HepG2 (cell line): ENCODE results near the gene COA7.

ENCODE experiments used
- CTCF ChIP-seq: sonication (generic); formaldehyde crosslinking; IDR thresholded peaks from 2 replicates; pipeline ENCODE4 v1.5.0; 2020; ENCODE audit warnings: mild to moderate bottlenecking, missing genetic modification reagents, moderate library complexity
- EHMT2 ChIP-seq: fragments of 200-600 bp; sonication (generic); IDR thresholded peaks from 2 replicates; pipeline ENCODE4 v1.7.0; 2017; ENCODE audit warnings: antibody characterized with exemption, low read depth, low read length, borderline replicate concordance
- JDP2 ChIP-seq: sonication (generic); formaldehyde crosslinking; IDR thresholded peaks from 2 replicates; pipeline ENCODE4 v1.8.1; 2022; ENCODE audit warnings: missing genetic modification reagents, borderline replicate concordance
- NFYB ChIP-seq: sonication (generic); formaldehyde crosslinking; IDR thresholded peaks from 2 replicates; pipeline ENCODE4 v1.4.0; 2020; ENCODE audit warnings: missing genetic modification reagents
- POLR2A ChIP-seq, 2 experiments: IDR thresholded peaks; 2 replicates each; pipeline ENCODE4 v1.6.1; 2011; ENCODE audit warnings: low read depth in 2 of 2, low read length in 2 of 2, mild to moderate bottlenecking in 1 of 2, moderate library complexity in 1 of 2; ENCODE audit not compliant: insufficient read depth in 1 of 2
- RAD21 ChIP-seq: fragments of 450-650 bp; formaldehyde crosslinking; IDR thresholded peaks from 2 replicates; pipeline ENCODE4 v1.5.0; 2020; ENCODE audit warnings: mild to moderate bottlenecking
- SIN3A ChIP-seq: IDR thresholded peaks from 2 replicates; pipeline ENCODE4 v1.6.1; 2011; ENCODE audit warnings: low read depth, mild to moderate bottlenecking, control low read depth, low read length, borderline replicate concordance
- XRCC5 ChIP-seq: fragments of 200-400 bp; formaldehyde crosslinking; optimal IDR thresholded peaks from 2 replicates; pipeline ENCODE3; 2017; ENCODE audit warnings: mild to moderate bottlenecking, low read length
- ZNF768 ChIP-seq: sonication (generic); formaldehyde crosslinking; IDR thresholded peaks from 2 replicates; pipeline ENCODE4 v1.4.0; 2020; ENCODE audit warnings: missing genetic modification reagents
- ZNF879 ChIP-seq: sonication (generic); formaldehyde crosslinking; IDR thresholded peaks from 2 replicates; pipeline ENCODE4 v1.8.1; 2023; ENCODE audit warnings: missing genetic modification reagents
- TF ChIP-seq, protein P1 (sequence below): sonication (generic); formaldehyde crosslinking; IDR thresholded peaks from 2 replicates; pipeline ENCODE4 v1.9.0; 2021; ENCODE audit warnings: missing genetic modification reagents, borderline replicate concordance
- TF ChIP-seq, protein P2 (sequence below): sonication (generic); formaldehyde crosslinking; conservative IDR thresholded peaks from 2 replicates; pipeline ENCODE4 v1.4.0; 2020; ENCODE audit warnings: missing genetic modification reagents
- TF ChIP-seq, protein P3 (sequence below): sonication (generic); formaldehyde crosslinking; IDR thresholded peaks from 2 replicates; pipeline ENCODE4 v1.5.0; 2020; ENCODE audit warnings: missing genetic modification reagents

- TF ChIP-seq, protein P1, sequence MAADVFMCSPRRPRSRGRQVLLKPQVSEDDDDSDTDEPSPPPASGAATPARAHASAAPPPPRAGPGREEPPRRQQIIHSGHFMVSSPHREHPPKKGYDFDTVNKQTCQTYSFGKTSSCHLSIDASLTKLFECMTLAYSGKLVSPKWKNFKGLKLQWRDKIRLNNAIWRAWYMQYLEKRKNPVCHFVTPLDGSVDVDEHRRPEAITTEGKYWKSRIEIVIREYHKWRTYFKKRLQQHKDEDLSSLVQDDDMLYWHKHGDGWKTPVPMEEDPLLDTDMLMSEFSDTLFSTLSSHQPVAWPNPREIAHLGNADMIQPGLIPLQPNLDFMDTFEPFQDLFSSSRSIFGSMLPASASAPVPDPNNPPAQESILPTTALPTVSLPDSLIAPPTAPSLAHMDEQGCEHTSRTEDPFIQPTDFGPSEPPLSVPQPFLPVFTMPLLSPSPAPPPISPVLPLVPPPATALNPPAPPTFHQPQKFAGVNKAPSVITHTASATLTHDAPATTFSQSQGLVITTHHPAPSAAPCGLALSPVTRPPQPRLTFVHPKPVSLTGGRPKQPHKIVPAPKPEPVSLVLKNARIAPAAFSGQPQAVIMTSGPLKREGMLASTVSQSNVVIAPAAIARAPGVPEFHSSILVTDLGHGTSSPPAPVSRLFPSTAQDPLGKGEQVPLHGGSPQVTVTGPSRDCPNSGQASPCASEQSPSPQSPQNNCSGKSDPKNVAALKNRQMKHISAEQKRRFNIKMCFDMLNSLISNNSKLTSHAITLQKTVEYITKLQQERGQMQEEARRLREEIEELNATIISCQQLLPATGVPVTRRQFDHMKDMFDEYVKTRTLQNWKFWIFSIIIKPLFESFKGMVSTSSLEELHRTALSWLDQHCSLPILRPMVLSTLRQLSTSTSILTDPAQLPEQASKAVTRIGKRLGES: no peak
- TF ChIP-seq ZNF768 (CRISPR knock-in tag) (no peak), ZNF879 (no peak), JDP2 (CRISPR knock-in tag) (no peak), SIN3A (no peak), CTCF (CRISPR knock-in tag) (no peak), EHMT2 (no peak), RAD21 (CRISPR knock-in tag) (no peak), POLR2A (IDR thresholded peaks at IDR 0.05; ENCODE audit: insufficient read depth in 1 of 2, low read depth in 2 of 2, low read length in 2 of 2) (no peak), XRCC5 (no peak), NFYB (no peak)
- TF ChIP-seq, protein P2, sequence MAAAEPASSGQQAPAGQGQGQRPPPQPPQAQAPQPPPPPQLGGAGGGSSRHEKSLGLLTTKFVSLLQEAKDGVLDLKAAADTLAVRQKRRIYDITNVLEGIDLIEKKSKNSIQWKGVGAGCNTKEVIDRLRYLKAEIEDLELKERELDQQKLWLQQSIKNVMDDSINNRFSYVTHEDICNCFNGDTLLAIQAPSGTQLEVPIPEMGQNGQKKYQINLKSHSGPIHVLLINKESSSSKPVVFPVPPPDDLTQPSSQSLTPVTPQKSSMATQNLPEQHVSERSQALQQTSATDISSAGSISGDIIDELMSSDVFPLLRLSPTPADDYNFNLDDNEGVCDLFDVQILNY (CRISPR knock-in tag): no peak
- TF ChIP-seq, protein P3, sequence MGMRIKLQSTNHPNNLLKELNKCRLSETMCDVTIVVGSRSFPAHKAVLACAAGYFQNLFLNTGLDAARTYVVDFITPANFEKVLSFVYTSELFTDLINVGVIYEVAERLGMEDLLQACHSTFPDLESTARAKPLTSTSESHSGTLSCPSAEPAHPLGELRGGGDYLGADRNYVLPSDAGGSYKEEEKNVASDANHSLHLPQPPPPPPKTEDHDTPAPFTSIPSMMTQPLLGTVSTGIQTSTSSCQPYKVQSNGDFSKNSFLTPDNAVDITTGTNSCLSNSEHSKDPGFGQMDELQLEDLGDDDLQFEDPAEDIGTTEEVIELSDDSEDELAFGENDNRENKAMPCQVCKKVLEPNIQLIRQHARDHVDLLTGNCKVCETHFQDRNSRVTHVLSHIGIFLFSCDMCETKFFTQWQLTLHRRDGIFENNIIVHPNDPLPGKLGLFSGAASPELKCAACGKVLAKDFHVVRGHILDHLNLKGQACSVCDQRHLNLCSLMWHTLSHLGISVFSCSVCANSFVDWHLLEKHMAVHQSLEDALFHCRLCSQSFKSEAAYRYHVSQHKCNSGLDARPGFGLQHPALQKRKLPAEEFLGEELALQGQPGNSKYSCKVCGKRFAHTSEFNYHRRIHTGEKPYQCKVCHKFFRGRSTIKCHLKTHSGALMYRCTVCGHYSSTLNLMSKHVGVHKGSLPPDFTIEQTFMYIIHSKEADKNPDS (CRISPR knock-in tag): no peak
These were observed 38.1 kb downstream of the COA7 start for GRCh38 chr1:52659851-52660596.
